ENCODE measurements around the gene FTHL17.

DNA sequence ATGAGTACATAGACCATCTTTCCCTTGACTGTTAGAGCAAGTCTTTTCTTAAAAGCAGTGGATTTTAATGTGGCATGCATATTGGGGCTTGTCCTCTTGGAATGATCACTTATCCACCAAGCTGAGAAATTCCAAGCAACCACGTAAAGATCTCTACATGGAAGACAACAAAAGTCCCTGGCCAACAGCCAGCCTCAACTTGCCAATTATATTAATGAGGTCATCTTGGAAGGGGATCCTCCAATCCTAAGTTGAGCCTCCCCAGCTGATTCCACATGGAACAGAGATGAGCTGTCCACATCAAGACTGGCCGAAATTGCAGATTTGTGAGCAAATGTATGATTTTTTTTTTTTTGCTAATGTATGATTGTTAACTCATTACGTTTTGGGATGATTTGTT, 20.6 kb upstream of the FTHL17 start:
- TF ChIP-seq POLR2A (IDR thresholded peaks at IDR 0.05; ENCODE audit: extremely low read depth, insufficient read length) (no peak), CTCF (IDR thresholded peaks at IDR 0.05; ENCODE audit: low read depth, low read length) (no peak)
- TF ChIP-seq, protein P1, sequence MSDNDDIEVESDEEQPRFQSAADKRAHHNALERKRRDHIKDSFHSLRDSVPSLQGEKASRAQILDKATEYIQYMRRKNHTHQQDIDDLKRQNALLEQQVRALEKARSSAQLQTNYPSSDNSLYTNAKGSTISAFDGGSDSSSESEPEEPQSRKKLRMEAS (IDR thresholded peaks at IDR 0.05; ENCODE audit: low read depth, low read length): no peak

Measured in NB4 (cell line).